ENCODE results near the gene TMEM61.

The TMEM61 gene

DNA sequence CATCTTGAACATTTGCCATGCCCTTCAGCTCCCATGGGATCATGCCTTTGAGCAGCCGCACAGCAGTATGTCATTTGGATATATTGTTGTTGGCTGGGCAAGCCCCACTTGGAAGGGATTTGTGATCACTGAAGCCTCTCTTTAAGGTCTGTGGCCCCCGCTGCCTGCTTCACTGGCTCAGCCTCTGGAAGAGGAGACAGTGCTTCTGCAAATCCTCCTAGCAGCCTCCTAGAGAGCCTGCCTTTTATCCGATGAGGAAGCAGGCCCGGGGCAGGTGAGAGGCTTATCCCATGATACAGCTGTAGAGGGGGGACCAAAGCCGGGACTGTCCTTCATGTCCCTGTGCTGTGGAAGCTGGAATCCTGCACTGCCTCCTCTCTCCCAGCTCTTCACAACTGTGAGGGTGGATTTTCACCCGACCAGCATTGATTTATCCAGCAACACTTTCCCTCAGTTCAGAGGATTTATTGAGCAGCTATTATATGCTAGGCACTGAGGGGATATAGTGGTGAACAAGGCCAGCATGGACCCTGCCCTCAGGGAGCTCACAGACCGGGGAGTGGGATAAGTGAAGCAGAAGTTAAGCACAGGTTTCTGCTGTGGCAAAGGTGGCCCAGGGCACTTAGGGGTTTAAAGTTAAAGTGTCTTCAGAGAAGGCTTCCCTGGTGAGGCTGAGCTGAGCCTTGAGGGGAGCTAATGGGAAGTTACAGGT lies 3.9 kb downstream of the TMEM61 start:
- Histone ChIP-seq H3K9ac (no peak overlapping the region), H2AFZ (ENCODE audit: low read depth) (no peak overlapping the region), H3K4me2 (no peak overlapping the region), H3K79me2 (ENCODE audit: insufficient read depth, low read depth) (no peaks in the 10 kb centered on the region), H3K4me1 (ENCODE audit: low read depth, poor library complexity, severe bottlenecking) (no peaks in the 10 kb centered on the region), H3K27ac (no peak overlapping the region), H4K20me1 (ENCODE audit: insufficient read depth) (no peaks in the 10 kb centered on the region), H3K4me3 (IDR thresholded peaks at IDR 0.05; ENCODE audit: insufficient read depth, low read depth, low read length) (no peak overlapping the region), H3K27me3 (ENCODE audit: insufficient read depth, low read depth) (no peaks in the 10 kb centered on the region), H3K36me3 (ENCODE audit: insufficient read depth) (no peaks in the 10 kb centered on the region)
- TF ChIP-seq, protein P1, sequence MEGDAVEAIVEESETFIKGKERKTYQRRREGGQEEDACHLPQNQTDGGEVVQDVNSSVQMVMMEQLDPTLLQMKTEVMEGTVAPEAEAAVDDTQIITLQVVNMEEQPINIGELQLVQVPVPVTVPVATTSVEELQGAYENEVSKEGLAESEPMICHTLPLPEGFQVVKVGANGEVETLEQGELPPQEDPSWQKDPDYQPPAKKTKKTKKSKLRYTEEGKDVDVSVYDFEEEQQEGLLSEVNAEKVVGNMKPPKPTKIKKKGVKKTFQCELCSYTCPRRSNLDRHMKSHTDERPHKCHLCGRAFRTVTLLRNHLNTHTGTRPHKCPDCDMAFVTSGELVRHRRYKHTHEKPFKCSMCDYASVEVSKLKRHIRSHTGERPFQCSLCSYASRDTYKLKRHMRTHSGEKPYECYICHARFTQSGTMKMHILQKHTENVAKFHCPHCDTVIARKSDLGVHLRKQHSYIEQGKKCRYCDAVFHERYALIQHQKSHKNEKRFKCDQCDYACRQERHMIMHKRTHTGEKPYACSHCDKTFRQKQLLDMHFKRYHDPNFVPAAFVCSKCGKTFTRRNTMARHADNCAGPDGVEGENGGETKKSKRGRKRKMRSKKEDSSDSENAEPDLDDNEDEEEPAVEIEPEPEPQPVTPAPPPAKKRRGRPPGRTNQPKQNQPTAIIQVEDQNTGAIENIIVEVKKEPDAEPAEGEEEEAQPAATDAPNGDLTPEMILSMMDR (conservative IDR thresholded peaks at IDR 0.05; ENCODE audit: low read depth, low read length) = no peak

DNA sequence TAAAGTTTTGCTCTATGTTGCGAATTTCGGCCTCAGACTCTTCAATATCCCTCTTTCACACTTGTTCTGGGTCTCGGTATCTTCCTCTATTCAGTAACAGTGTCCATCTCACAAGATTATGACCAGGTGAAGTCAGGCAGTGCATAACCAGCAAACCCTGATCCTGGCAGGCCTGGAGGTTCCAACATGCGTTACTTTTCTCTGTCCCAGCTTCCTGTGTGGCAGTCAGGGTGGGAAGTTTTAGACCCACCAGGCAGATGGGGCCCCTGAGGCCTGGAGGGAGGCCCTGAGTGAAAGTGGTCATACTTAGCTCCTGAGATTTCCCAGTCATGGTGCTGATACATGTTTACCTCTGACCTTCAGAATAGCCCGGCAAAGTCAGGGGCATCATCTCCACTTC lies 5.1 kb downstream of the TMEM61 start:
- Histone ChIP-seq H3K36me3 (ENCODE audit: insufficient read depth) (no peaks in the 10 kb centered on the region), H2AFZ (ENCODE audit: low read depth) (no peak overlapping the region), H3K4me2 (no peak overlapping the region), H3K4me1 (ENCODE audit: low read depth, poor library complexity, severe bottlenecking) (no peaks in the 10 kb centered on the region), H3K4me3 (IDR thresholded peaks at IDR 0.05; ENCODE audit: insufficient read depth, low read depth, low read length) (no peak overlapping the region), H3K27me3 (ENCODE audit: insufficient read depth, low read depth) (no peaks in the 10 kb centered on the region), H3K9ac (no peak overlapping the region), H4K20me1 (ENCODE audit: insufficient read depth) (no peaks in the 10 kb centered on the region), H3K27ac (no peak overlapping the region), H3K79me2 (ENCODE audit: insufficient read depth, low read depth) (no peaks in the 10 kb centered on the region)
- TF ChIP-seq, protein P1 (conservative IDR thresholded peaks at IDR 0.05; ENCODE audit: low read depth, low read length) = no peak

DNA sequence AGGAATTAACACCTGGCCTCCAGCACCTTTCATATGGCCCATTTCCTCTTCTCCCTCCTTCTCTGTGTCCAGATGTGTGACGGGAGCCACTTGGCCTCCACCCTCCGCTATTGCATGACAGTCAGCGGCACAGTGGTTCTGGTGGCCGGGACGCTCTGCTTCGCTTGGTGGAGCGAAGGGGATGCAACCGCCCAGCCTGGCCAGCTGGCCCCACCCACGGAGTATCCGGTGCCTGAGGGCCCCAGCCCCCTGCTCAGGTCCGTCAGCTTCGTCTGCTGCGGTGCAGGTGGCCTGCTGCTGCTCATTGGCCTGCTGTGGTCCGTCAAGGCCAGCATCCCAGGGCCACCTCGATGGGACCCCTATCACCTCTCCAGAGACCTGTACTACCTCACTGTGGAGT lies 5.6 kb downstream of the TMEM61 start:
- Histone ChIP-seq H3K27ac (no peak overlapping the region), H3K4me2 (no peak overlapping the region), H4K20me1 (ENCODE audit: insufficient read depth) (no peaks in the 10 kb centered on the region), H3K9ac (no peak overlapping the region), H2AFZ (ENCODE audit: low read depth) (no peak overlapping the region), H3K79me2 (ENCODE audit: insufficient read depth, low read depth) (no peaks in the 10 kb centered on the region), H3K4me3 (IDR thresholded peaks at IDR 0.05; ENCODE audit: insufficient read depth, low read depth, low read length) (no peak overlapping the region), H3K27me3 (ENCODE audit: insufficient read depth, low read depth) (no peaks in the 10 kb centered on the region), H3K4me1 (ENCODE audit: low read depth, poor library complexity, severe bottlenecking) (no peaks in the 10 kb centered on the region), H3K36me3 (ENCODE audit: insufficient read depth) (no peaks in the 10 kb centered on the region)
- TF ChIP-seq, protein P1 (conservative IDR thresholded peaks at IDR 0.05; ENCODE audit: low read depth, low read length) = no peak

DNA sequence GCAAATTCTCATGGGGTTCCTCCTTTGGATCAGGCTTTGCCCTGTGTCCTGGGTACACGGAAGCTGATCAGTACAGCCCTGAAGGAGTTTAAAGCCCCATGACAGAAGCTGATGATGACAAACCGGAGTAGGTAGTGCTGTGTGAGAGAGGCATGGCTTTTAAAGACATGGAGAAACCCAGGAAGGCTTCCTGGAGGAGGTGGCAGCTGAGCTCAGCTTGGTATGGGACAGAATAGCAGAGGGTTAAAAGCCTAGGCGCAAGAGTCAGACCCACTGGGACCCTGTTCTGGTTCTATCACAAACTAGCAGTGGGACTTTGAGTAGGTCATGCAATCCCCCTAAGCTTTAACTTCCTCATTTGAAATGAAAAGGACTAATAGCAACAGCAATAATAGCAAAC lies 6.1 kb downstream of the TMEM61 start:
- no peak overlapping the region for H3K4me3 ChIP-seq (IDR thresholded peaks at IDR 0.05; ENCODE audit: insufficient read depth, low read depth, low read length)
- TF ChIP-seq, protein P1 (conservative IDR thresholded peaks at IDR 0.05; ENCODE audit: low read depth, low read length) = no peak
- H4K20me1 ChIP-seq (ENCODE audit: insufficient read depth) = no peaks in the 10 kb centered on the region
- H3K4me2 ChIP-seq = no peak overlapping the region
- H3K4me1 ChIP-seq (ENCODE audit: low read depth, poor library complexity, severe bottlenecking) = no peaks in the 10 kb centered on the region
- no peak overlapping the region for H3K27ac ChIP-seq
- no peaks in the 10 kb centered on the region for H3K36me3 ChIP-seq (ENCODE audit: insufficient read depth)
- H3K79me2 ChIP-seq (ENCODE audit: insufficient read depth, low read depth) = no peaks in the 10 kb centered on the region
- H3K9ac ChIP-seq = no peak overlapping the region
- H2AFZ ChIP-seq (ENCODE audit: low read depth) = no peak overlapping the region
- H3K27me3 ChIP-seq (ENCODE audit: insufficient read depth, low read depth) = no peaks in the 10 kb centered on the region
